GM12892 (cell line): ENCODE measurements around the gene CAPZA2.

Source experiments
- POLR2A ChIP-seq: IDR thresholded peaks from 2 replicates; pipeline ENCODE4 v1.6.1; 2011; ENCODE audit warnings: low read depth, low read length, control low read depth
- POLR2AphosphoS5 ChIP-seq: IDR thresholded peaks from 2 replicates; pipeline ENCODE4 v1.6.1; 2011; ENCODE audit warnings: low read depth, low read length, control low read depth

DNA sequence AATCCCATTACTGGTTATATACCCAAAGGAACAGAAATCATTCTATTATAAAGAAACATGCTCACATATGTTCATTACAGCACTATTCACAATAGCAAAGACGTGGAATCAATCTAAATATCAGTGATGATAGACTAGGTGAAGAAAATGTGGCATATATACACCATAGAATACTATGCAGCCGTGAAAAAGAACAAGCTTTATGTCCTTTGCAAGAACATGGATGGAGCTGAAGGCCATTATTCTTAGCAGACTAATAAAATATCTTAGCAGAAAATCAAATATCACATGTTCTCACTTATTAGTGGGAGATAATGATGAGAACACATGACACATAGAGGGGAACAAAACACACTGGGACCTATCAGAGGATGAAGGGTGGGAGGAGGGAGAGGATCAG, 38.8 kb downstream of the CAPZA2 start:
- TF ChIP-seq POLR2A (no peak), POLR2AphosphoS5 (no peak)
